ENCODE results near the gene MRPL55. TPM values are rescaled to one million over a fixed set of nuclear protein-coding genes. Genes with fewer than 3 reads are reported as not detected.

The MRPL55 gene
- total and polyA plus RNA-seq, 4 donors: 44.4 to 137 (median 73.3) TPM

GRCh38 chr1:228148196-228148861 is 39.2 kb upstream of the MRPL55 start:
- ATAC-seq (ENCODE audit: insufficient read depth, low FRiP score) (no peak), DNase-seq (peak; percentile 42 to 67 (median 55))
- peaks cover 0 to 51% (median 1%) of the 10 kb centered on the region in 4 donors for H3K36me3 ChIP-seq (ENCODE audit: control insufficient read depth in 4 of 4, insufficient read depth in 4 of 4, low read length in 4 of 4)
- no peaks in the 10 kb centered on the region for H3K27me3 ChIP-seq (ENCODE audit: control insufficient read depth in 3 of 3, insufficient read depth in 3 of 3, low read length in 2 of 3)
- no peak overlapping the region for H3K9ac ChIP-seq (ENCODE audit: insufficient read depth in 1 of 2, low read length in 2 of 2)
- no peak for TF ChIP-seq CTCF (IDR thresholded peaks at IDR 0.05; ENCODE audit: control extremely low read depth, extremely low read depth)
- H3K4me3 ChIP-seq: no peak overlapping the region
- H3K27ac ChIP-seq (ENCODE audit: low read depth in 1 of 2, low read length in 1 of 2): peak overlapping the region; percentile 24 to 84
- H3K4me1 ChIP-seq (ENCODE audit: control insufficient read depth in 5 of 5, insufficient read depth in 5 of 5, low read length in 5 of 5): peaks cover 8 to 48% (median 30%) of the 10 kb centered on the region in 5 donors
- H3K9me3 ChIP-seq (ENCODE audit: control insufficient read depth in 4 of 4, insufficient read depth in 3 of 4, low read length in 3 of 4): no peaks in the 10 kb centered on the region
- WGBS, 2 donors: 60 to 68% methylated on average over 16 to 18 of the region's 18 CpGs

- Histone ChIP-seq H3K36me3 (ENCODE audit: control insufficient read depth in 4 of 4, insufficient read depth in 4 of 4, low read length in 4 of 4) (peaks cover 0 to 51% (median 1%) of the 10 kb centered on the region in 4 donors), H3K4me3 (no peak overlapping the region), H3K9ac (ENCODE audit: insufficient read depth in 1 of 2, low read length in 2 of 2) (no peak overlapping the region), H3K9me3 (ENCODE audit: control insufficient read depth in 4 of 4, insufficient read depth in 3 of 4, low read length in 3 of 4) (no peaks in the 10 kb centered on the region), H3K4me1 (ENCODE audit: control insufficient read depth in 5 of 5, insufficient read depth in 5 of 5, low read length in 5 of 5) (peaks cover 8 to 52% (median 30%) of the 10 kb centered on the region in 5 donors), H3K27ac (ENCODE audit: low read depth in 1 of 2, low read length in 1 of 2) (peak overlapping the region; percentile 21 to 84), H3K27me3 (ENCODE audit: control insufficient read depth in 3 of 3, insufficient read depth in 3 of 3, low read length in 2 of 3) (no peaks in the 10 kb centered on the region)
- TF ChIP-seq CTCF (IDR thresholded peaks at IDR 0.05; ENCODE audit: control extremely low read depth, extremely low read depth): no peak
- DNase-seq: no peak
- no peak for ATAC-seq (ENCODE audit: insufficient read depth, low FRiP score)
- 91 to 94% methylated on average over 4 of the region's 4 CpGs for whole genome bisulfite sequencing, 2 donors
Observed at GRCh38 chr1:228147768-228148167, 38.7 kb upstream of the MRPL55 start.

GRCh38 chr1:228147151-228147693 is 38.1 kb upstream of the MRPL55 start:
- 92 to 96% methylated on average over 19 to 20 of the region's 20 CpGs for WGBS, 2 donors
- Histone ChIP-seq H3K9me3 (ENCODE audit: control insufficient read depth in 4 of 4, insufficient read depth in 3 of 4, low read length in 3 of 4) (no peaks in the 10 kb centered on the region), H3K27ac (ENCODE audit: low read depth in 1 of 2, low read length in 1 of 2) (peak overlapping the region in 1 of 2 donors; percentile 22), H3K9ac (ENCODE audit: insufficient read depth in 1 of 2, low read length in 2 of 2) (no peak overlapping the region), H3K4me1 (ENCODE audit: control insufficient read depth in 5 of 5, insufficient read depth in 5 of 5, low read length in 5 of 5) (peaks cover 8 to 55% (median 30%) of the 10 kb centered on the region in 5 donors), H3K36me3 (ENCODE audit: control insufficient read depth in 4 of 4, insufficient read depth in 4 of 4, low read length in 4 of 4) (peaks cover 0 to 55% (median 1%) of the 10 kb centered on the region in 4 donors), H3K27me3 (ENCODE audit: control insufficient read depth in 3 of 3, insufficient read depth in 3 of 3, low read length in 2 of 3) (no peaks in the 10 kb centered on the region), H3K4me3 (no peak overlapping the region)
- ATAC-seq (ENCODE audit: insufficient read depth, low FRiP score) (no peak), DNase-seq (no peak)
- no peak for TF ChIP-seq CTCF (IDR thresholded peaks at IDR 0.05; ENCODE audit: control extremely low read depth, extremely low read depth)
